Hematopoietic multipotent progenitor cell treated with erythropoietin and hydrocortisone succinate and interleukin-3 and kit ligand, for 8 days (in vitro differentiated cells): ENCODE results near the gene CACNB4.

Source experiments
- DNase-seq: peaks from one replicate; pipeline ENCODE4 v3.0.0-alpha.2; 2015

Gene CACNB4

DNA sequence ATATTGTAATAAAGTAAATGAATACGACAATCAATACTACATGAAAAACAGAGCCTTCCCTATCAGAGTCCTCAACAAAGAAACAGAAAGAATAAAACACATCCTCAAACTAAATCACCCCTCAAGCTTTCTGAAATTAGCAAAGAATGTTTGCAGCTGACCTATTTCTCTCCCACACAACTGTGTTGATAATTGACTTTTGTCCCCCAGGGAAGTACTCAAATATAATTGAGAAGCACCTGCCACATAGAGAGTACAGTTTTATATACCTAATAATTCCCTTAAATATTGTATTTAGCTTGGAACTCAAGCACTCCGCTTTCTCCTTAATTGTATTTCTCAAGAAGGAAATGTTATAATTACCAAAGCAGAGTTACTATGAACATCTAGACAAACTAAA lies 12.6 kb downstream of the CACNB4 start:
- DNase-seq = no peak

DNA sequence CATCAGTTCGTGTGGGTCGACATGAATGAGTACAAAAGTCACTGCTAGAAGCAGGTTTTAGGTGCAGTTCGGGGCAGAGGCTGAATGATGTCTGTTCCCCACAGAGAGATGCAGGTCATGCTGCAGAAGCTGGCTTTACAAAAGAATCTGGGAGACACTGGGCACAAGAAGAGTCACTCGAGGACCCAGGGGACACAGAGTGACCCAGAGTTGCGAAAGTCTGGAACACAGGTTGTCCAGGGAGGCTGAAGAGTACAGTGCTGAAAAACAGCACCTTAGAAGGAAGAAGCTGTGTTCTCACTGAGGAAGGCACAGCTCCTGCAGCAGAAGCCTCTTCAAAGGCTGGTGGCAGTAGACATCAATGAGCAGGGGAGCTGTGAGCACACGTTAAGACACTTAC lies 14.8 kb downstream of the CACNB4 start:
- no peak for DNase-seq

DNA sequence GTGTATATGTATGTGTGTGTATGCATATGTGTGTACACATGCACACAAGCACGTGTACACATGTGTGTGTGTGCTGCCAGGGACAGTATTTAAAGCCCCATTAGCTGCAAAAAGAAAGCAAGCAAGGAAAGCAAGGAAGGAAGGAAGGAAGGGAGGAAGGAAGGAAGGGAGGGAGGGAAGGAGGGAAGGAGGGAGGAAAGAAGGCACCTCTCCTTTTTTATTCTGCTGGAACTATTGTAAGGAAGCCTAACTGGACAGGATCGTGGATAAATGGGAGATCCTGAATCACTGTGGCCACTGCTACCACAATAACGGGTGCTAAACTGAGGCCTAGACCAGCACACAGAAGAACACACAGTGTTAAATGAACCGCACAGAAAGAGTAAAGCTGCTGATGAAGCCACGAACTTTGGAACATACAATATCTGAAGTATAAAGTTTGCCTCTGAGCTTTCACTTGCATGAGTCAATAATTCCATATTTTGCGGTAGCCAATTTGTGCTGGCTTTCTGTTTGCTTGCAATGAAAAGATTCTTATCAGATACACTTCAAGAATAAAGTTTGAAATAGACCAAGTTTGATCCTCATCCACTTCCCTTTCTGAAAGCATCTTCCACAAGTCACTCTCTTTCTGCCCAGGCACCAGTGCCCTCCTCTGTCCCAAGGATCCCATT lies 15.5 kb downstream of the CACNB4 start:
- no peak for DNase-seq

DNA sequence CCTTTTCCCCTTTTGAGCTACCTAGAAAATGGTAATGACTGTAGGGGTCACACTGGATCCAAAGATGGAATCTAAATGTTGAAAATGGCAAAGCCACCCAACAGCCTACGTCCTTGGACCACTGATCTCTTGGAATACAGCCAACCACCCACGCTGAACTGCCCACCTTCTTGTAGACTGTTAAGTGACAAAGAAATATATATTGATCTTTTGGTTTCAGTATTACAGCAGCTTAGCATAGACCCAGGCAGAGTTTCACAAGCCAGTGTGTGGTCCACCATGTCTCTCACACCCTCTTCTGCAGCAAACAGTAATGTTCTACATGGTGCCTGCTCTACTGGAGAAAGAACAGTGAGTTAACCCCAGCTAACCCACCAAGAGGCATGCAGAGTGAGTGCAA lies 20.2 kb downstream of the CACNB4 start:
- no peak for DNase-seq

DNA sequence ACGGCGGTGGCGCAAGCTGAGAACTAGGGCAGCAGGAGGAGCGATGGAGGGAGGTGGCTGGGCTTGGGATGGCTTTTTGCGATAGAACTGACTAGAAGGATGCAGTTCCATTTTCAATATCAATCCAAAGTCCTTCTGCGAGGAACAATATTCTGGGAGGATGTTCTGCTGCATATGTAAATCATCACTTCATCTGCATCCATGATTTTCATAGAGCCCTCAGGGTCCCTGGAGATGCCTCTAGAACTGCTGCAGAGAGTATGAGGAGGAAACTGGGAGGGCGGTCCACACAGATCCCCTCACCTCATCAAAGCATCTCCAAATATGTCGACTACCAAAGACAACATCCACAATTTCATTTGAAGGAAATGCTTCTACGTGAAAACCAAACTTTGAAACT lies 20.8 kb downstream of the CACNB4 start:
- DNase-seq = no peak

DNA sequence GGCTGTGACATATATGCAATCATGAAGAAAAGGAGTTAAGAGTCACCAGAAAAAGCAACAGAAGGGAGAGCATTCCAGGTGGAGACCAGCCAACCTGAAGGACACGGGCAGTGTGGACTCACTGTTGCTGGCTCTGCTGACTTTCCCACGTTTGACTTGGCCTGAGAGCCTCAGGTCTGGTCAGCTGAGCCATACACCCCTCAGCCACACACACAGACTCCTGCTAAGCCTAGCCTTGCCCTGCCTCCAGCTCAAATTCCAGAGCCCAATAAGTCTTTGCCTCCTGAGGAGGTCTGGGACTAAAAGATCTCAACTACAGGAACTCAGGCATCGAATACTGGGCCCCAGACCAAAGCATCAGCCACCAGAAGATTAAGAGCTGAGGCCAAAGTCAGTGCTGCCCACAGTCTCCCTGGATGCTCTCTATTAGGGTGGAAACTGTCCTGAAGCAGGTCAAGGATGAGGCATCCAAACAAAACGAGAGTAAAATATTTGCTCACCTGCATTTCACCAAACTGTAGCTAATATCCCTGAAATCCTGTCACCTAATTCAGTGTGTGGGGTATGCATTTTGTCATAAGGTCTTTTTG lies 23.3 kb downstream of the CACNB4 start:
- DNase-seq = no peak

DNA sequence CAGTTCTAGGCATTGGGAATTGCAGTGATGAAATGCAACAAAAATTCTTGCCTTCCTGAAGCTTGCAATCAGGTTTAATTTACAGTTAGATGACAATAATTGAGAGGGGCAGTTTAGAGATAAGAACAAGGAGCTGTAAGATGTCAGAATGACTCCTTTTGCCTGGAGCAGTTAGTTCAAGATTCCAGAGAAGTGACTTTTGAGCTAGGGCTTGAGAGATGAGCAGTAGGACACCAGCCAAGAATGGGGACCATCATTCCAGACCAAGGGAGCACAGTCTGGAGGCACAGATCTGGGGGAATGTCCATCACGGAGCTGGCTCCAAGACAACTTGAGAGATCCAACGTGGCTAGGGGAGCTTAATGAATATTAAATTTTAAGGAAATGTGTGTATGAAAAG lies 26.8 kb downstream of the CACNB4 start:
- no peak for DNase-seq

DNA sequence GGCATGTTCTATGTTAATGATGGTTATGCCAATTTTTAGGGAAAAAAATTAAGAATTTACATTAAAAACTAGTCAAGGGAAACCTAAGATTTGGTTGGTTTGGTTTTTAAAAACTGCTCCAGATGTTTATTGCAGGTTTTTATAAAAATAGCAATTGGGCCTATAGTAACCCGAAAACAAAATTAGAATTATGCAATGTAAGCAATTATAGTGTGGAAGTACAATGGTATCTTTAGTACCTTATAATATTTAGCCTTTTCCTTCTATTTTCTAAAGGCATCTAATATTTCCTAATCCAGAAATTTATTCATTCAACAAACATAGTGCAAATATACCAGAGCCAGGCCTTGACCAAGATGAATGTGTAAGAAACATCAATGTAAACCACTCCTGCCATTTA lies 27.3 kb downstream of the CACNB4 start:
- no peak for DNase-seq

DNA sequence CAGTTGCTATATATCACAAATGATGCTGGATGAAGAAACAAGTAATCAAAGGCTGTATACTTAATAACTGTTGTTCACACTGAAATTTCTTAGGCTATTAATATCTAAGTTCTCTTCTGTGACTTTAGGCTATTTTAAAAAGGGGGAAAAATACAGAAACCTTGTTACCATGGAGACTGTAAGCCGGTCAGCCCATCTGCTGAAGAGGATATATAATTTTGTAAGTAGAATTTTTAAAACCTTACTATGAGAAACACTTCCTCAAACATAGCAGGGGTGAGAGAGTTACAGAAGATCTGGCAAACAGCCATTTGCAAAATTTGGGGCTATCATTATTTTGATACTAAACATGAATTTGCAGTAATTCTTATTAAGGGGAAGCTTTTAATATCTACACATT lies 27.8 kb downstream of the CACNB4 start:
- DNase-seq = no peak

DNA sequence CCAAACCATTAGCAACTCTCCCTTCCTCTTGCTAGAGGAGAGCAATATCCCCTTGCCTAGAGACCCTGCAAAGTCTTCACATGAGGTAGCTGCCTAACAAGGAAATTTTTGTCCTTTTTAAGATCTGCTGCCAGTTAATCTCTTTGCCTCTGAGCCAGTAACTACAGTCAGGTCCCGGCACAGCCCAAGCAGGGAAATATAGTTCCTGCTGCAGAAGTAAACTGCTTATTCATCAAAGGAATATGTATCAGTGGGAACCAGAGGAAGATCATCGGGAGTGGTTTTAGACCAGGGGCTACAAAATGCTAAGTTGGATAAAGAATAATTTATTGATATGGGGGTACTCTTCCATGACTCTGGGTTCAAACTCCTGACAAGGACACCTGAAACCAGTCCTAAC lies 30.6 kb downstream of the CACNB4 start:
- no peak for DNase-seq

DNA sequence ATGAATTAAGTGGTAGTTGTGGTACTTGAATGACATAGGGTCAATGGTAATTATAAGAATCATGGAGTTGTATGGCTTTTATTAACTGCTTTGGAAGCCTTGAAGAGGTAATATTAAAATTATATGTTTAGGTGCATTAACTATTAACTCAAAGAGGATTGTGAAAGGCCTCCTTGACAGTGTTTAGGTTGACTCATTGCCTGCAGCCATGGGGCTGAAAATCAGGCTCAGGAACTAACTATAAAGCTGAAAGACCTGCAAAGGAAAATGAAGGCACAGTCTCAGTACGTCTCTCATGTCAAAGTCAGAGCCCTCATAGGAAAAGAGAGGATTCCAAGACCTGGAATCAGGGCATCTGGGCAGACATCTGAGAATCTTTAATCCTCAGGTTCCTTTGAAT lies 31.0 kb downstream of the CACNB4 start:
- DNase-seq = no peak

DNA sequence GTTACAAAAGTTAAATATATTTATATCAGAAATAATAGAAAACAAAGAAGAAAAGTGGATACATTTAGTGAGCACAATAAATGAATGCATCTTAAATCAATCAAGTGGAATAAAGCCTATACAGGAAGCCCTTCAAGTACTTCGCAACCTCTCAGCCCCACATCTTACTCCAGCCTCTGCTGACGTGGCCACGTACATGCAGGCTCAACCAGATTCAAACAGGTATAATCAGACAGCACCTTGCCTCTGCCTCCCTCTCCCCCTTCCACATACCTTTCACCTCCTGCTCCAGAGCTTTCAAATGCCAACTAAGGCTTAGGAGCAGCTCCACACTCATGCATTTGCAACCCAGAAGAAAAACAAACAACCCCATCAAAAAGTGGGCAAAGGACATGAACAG lies 32.9 kb downstream of the CACNB4 start:
- DNase-seq = no peak

DNA sequence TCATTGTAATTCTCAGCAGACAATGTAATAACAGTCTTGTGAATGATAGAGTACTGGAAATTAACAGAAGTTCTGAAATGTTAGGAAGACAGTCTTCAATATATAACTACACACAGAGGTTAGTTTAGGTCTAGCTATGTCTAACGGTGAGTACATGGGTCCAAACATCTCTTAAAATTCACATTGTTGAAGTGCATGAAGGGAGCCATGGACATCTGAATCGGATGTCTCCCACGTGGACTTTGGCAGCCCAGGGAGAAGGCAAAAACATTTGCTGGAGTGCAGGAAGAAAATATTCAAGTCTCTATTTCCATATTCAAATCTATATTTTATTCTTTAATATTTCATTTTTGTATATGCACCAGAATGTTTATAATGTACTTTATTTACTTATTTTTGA lies 34.8 kb downstream of the CACNB4 start:
- no peak for DNase-seq

DNA sequence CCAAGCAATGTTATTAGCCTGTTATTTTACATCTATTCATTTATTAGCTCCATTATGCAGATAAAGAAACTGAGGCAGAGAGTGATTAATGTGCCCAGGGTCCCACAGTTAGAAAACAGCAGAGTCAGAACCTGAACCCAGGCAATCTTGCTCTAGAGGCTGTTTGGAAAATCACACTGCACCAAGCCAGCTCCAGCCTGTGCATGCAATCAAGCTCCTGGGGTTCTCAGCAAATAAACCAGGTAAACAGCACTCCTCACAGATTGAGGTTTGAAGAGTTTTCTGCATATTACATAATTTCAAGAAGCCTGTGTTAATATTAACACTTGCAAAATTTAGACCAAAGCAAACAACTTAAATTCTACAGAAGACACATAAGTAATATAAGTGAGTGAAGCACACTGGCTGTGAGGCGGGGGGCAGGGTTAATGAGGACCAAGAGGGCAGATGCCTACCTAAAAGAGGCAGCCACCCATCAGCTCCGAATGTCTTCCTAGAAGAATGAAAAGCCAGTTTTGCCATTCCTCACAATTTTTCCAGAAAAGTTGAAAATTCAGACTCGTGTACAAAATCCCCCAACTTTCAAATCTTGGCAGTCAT lies 35.4 kb downstream of the CACNB4 start:
- no peak for DNase-seq

DNA sequence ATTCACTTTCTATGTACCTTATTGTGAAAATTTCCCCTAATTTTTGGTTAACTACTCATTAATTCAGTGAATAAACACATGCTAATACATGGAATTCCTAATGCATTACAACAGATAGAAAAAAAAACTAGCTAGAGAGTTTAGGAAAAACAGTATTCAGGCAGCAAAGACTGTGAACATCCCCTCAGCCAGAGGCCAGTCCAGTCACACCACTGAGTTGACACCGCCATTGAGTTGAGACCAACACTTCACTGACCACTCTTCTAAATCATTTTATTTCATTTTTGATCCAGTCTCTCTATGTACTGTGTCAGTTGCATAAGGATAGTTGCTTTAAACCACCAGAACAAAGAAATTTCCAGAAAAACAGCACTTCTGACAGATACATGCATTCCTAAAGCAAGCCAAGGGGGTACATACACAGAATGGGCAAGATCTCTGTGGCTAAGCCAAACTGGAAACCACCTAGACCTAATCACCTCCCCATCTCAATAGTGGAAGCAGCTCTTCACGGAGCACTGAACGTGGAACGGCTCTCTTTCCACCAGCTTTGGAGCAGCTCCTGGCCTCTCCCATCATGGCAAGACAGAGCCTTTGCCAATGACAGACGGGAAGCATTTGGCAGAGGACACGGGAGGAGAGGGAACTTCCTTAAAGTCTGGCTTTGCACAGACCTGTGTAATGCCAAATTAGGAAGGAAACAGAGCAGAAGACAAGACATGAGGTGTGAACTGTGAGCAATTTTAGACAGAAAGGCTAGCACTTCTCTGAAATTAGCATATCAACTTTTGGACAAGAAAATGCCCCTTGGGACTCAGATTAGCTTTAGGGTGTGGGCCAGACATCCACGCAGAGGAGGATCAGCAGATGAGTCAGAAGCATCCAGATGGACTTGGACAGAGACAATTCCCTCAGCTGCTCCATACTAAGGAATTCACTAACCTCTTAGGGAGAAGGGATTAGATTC lies 36.4 kb downstream of the CACNB4 start:
- DNase-seq = no peak

DNA sequence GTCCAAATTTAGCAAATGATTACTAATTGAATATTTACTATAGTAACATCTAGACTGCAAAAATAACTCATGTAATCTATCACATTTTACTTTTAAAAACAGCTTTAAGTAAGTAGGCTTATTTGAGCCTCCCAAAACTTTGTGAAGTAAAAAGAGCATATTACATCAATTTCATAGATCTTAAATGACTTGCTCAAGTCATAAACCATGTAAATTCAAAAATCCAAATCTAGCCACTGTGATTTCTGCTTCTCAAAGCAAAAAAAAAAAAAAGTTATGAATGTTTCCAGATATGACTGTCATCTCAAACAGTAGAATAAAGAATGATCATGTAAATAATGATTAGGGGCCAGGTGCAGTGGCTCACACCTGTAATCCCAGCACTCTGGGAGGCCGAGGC lies 37.5 kb downstream of the CACNB4 start:
- no peak for DNase-seq

DNA sequence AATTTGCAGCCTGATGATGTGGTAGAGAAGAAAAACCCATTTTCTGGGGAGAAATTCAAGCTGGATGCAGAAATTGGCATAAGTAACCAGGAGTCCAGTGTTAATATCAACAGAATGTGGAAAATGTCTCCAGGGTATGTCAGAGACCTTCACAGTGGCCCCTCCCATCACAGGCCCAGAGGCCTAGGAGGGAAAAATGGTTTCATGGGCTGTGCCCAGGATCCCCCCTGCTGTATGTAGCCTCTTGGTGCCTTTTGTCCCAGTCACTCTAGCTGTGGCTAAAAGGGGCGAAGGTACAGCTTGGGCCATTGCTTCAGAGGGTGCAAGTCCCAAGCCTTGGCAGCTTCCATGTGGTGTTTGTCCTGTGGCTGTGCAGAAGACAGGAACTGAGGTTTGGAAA lies 40.2 kb downstream of the CACNB4 start:
- no peak for DNase-seq

DNA sequence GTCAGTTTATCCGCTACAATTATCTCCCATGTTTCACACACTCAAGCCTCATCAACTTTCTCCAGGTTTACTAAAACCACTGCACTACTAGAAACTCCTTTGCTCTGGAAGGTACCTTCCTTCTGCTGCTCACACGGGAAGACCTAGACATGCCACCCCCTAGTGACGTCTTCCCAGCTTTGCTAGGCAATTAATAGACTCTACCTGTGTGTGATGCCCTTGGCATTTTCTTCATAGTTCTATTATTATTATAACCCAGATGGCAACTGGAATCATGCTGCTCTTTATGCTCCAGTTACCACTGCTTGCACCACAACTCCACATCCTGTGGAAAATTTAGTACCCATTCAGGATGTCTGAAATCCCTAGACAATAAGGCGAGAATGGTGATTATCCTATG lies 42.4 kb downstream of the CACNB4 start:
- DNase-seq = no peak

DNA sequence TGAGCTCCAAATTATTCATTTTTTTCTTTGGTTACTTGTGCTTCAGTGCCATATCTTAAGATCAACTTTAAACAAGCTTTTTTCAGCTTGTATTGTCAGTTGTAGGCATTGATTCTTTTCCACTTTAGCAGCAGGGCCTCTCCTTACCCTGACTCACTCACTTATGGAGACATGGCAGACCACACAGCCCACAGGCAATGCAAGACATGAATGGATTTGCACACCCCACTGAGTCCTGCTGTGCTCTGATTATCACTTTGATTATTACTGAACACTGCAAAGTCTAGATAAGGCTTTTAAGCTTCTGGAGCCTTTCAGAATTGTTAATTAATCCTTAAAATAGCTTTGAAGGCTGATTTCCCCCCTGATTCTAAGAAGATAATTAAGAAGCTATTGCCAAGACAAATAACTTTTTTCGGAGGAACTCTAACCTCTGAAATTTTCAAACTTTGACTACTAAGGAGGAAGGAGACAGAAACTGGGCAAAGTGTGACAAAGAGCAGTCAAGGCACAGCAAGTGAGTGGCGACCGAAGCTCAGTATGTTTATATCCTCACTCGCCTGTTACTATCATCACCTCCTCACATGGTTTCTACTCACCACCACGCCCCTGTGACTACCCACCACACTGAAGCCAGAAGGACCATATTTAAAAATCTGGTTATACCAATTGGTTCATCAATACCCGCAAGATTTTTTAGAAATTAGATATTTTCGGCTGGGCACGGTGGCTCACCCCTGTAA lies 43.3 kb downstream of the CACNB4 start:
- DNase-seq = peak; percentile 70

DNA sequence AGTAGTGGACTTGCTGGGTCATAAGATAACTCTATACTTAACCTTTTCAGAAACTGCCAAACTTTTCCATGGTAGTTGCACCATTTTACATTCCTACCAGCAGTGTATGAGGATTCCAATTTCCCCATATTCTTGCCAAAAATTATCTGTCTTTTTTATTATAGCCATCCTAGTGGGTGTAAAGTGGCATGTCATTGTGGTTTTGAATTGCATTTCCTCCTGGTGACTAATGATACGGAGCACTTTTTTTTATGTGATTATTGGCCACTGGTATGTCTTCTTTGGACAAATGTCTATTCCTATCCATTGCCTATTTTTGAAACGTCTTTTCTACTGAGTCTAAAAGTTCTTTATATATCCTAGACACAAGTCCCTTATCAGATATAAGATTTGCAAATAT lies 44.3 kb downstream of the CACNB4 start:
- DNase-seq = peak; percentile 76

DNA sequence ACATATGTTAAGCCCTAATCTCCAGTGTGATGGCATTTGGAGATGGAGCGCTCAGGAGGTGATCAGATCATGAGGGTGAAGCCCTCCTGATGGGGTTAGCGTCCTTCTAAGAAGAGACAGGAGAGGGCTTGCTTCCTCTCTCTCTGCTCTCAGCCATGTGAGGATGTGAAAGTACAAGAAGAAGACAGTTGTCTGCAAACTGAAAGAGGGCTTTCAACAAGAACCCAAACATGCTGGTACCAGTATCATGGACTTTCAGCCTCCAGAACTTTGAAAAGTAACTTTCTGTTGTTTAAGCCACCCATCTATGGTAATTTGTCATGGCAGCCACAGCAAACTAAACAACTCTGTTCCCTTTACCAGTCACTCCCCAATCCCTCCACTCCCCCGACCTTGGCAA lies 47.4 kb downstream of the CACNB4 start:
- no peak for DNase-seq

DNA sequence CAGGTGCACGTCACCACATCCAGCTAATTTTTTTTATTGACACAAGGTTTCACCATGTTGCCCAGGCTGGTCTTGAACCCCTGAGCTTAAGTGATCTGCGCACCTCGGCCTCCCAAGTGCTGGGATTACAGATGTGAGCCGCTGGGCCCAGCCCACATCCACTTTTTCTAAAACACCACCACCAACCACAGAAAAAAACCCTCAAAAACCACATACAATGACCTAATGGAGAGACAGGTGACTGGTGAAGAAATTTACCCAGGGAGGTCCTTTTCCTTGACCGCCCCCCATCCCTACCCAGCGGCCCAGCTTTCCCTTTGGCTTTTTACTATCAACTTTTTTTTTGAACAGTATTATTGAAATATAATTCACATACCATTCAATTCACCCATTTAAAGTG lies 47.9 kb downstream of the CACNB4 start:
- no peak for DNase-seq

DNA sequence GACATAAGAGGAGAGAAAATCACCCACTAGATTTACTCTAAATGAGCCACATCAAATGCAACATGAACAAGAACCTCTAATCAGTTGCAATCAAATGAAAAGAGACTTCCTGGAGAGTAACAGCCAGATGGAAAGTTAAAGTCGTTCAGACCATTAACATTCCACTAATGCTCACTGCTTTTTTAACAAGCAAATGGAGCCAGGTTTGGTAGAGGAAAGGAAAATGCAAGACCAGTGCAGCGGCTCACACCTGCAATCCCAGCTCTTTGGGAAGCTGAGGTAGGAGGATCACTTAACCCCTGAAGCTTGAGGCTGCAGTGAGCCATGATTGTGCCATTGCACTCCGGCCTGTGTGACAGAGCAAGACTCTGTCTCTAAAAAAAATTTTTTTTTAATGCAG lies 48.5 kb downstream of the CACNB4 start:
- no peak for DNase-seq
